H9 (cell line): ENCODE data around the gene CDKN2D. TPM values are rescaled to one million over a fixed set of nuclear protein-coding genes. Genes with fewer than 3 reads are reported as not detected.

ENCODE experiments used
- DNase-seq: peaks from one replicate; pipeline ENCODE4 v3.0.0-alpha.2; 2017
- H2AFZ ChIP-seq: one replicate; pipeline ENCODE4 v1.6.1; 2013; ENCODE audit warnings: mild to moderate bottlenecking, low read length, control low read depth, moderate library complexity
- H2AK5ac ChIP-seq: 2 replicates; pipeline ENCODE4 v1.6.1; 2013; ENCODE audit warnings: low read length, control low read depth, mixed read lengths; ENCODE audit not compliant: insufficient read length
- H2BK120ac ChIP-seq: one replicate; pipeline ENCODE4 v1.6.1; 2013; ENCODE audit warnings: low read depth, mild to moderate bottlenecking, low read length, control low read depth, inconsistent platforms; ENCODE audit not compliant: poor library complexity, severe bottlenecking
- H2BK12ac ChIP-seq: 2 replicates; pipeline ENCODE4 v1.6.1; 2013; ENCODE audit warnings: low read length, control low read depth, mixed read lengths, low read depth; ENCODE audit not compliant: insufficient read length
- H2BK15ac ChIP-seq: 2 replicates; pipeline ENCODE4 v1.6.1; 2013; ENCODE audit warnings: low read depth, low read length, control low read depth
- H2BK20ac ChIP-seq: one replicate; pipeline ENCODE4 v1.6.1; 2013; ENCODE audit warnings: low read depth, mild to moderate bottlenecking, low read length, control low read depth, inconsistent platforms; ENCODE audit not compliant: poor library complexity, severe bottlenecking
- H2BK5ac ChIP-seq: 2 replicates; pipeline ENCODE4 v1.6.1; 2013; ENCODE audit warnings: low read length, control low read depth, mixed read lengths; ENCODE audit not compliant: insufficient read length
- H3K14ac ChIP-seq: 2 replicates; pipeline ENCODE4 v1.6.1; 2013; ENCODE audit warnings: low read length, control low read depth; ENCODE audit not compliant: insufficient read depth
- H3K18ac ChIP-seq: 2 replicates; pipeline ENCODE4 v1.6.1; 2013; ENCODE audit warnings: low read depth, mild to moderate bottlenecking, mixed read lengths, low read length, control low read depth; ENCODE audit not compliant: insufficient read length
- H3K23ac ChIP-seq: 2 replicates; pipeline ENCODE4 v1.6.1; 2013; ENCODE audit warnings: low read length, control low read depth, mixed read lengths, low read depth; ENCODE audit not compliant: insufficient read length
- H3K23me2 ChIP-seq: 2 replicates; pipeline ENCODE4 v1.6.1; 2013; ENCODE audit warnings: low read depth, mild to moderate bottlenecking, mixed read lengths, low read length, control low read depth; ENCODE audit not compliant: insufficient read length, poor library complexity, severe bottlenecking
- H3K27ac ChIP-seq: 2 replicates; pipeline ENCODE4 v1.5.1; 2013; ENCODE audit warnings: low read length, control low read depth, mixed read lengths, low read depth; ENCODE audit not compliant: insufficient read length
- H3K27me3 ChIP-seq: 2 replicates; pipeline ENCODE4 v1.6.1; 2013; ENCODE audit warnings: low read length, control low read depth, inconsistent platforms; ENCODE audit not compliant: insufficient read depth
- H3K4ac ChIP-seq: 2 replicates; pipeline ENCODE4 v1.6.1; 2013; ENCODE audit warnings: low read depth, mild to moderate bottlenecking, control low read depth, inconsistent platforms, low read length, moderate library complexity
- H3K4me1 ChIP-seq: 2 replicates; pipeline ENCODE4 v1.6.1; 2013; ENCODE audit warnings: low read length, control low read depth, inconsistent platforms; ENCODE audit not compliant: insufficient read depth
- H3K4me2 ChIP-seq: 2 replicates; pipeline ENCODE4 v1.6.1; 2013; ENCODE audit warnings: low read length, control low read depth, mixed read lengths; ENCODE audit not compliant: insufficient read length, insufficient read depth
- H3K56ac ChIP-seq: 2 replicates; pipeline ENCODE4 v1.6.1; 2013; ENCODE audit warnings: low read depth, mild to moderate bottlenecking, mixed read lengths, low read length, control low read depth; ENCODE audit not compliant: insufficient read length
- H3K79me1 ChIP-seq: 2 replicates; pipeline ENCODE4 v1.6.1; 2013; ENCODE audit warnings: low read depth, mild to moderate bottlenecking, moderate library complexity, low read length, control low read depth, inconsistent platforms; ENCODE audit not compliant: insufficient read depth, poor library complexity, severe bottlenecking
- H3K79me2 ChIP-seq: 2 replicates; pipeline ENCODE4 v1.6.1; 2013; ENCODE audit warnings: low read length, control low read depth, inconsistent platforms; ENCODE audit not compliant: insufficient read depth
- H3K9ac ChIP-seq: 2 replicates; pipeline ENCODE4 v1.6.1; 2013; ENCODE audit warnings: low read length, control low read depth, mixed read lengths; ENCODE audit not compliant: insufficient read length; ENCODE audit errors: extremely low read depth
- H3K9me3 ChIP-seq: one replicate; pipeline ENCODE4 v1.6.1; 2013; ENCODE audit warnings: low read depth, low read length, inconsistent platforms; ENCODE audit not compliant: control insufficient read depth
- H3T11ph ChIP-seq: one replicate; pipeline ENCODE4 v1.6.1; 2013; ENCODE audit warnings: mild to moderate bottlenecking, low read length, control low read depth, inconsistent platforms
- H4K20me1 ChIP-seq: one replicate; pipeline ENCODE4 v1.6.1; 2013; ENCODE audit not compliant: control insufficient read depth, insufficient read length, insufficient read depth
- H4K5ac ChIP-seq: 2 replicates; pipeline ENCODE4 v1.6.1; 2013; ENCODE audit warnings: low read depth, mild to moderate bottlenecking, mixed read lengths, low read length, control low read depth; ENCODE audit not compliant: insufficient read length
- H4K8ac ChIP-seq: replicated peaks from 2 replicates; pipeline ENCODE4 v1.6.1; 2013; ENCODE audit warnings: low read length, control low read depth, mixed read lengths, low read depth; ENCODE audit not compliant: insufficient read length
- H4K91ac ChIP-seq: 2 replicates; pipeline ENCODE4 v1.6.1; 2013; ENCODE audit warnings: low read depth, mild to moderate bottlenecking, moderate library complexity, mixed read lengths, low read length, control low read depth; ENCODE audit not compliant: insufficient read length
- H3K27ac Mint-ChIP-seq, 3 experiments: 2 replicates in 2 of 3; 3 replicates in 1 of 3; pipeline ENCODE4 v1.8.0; 2020 to 2021; ENCODE audit warnings: mixed read lengths in 3 of 3, mild to moderate bottlenecking in 1 of 3, moderate library complexity in 1 of 3
- H3K27me3 Mint-ChIP-seq: 2 replicates; pipeline ENCODE4 v1.8.0; 2021; ENCODE audit warnings: low read depth, mild to moderate bottlenecking, moderate library complexity, mixed read lengths
- H3K36me3 Mint-ChIP-seq, 3 experiments: 2 replicates in 2 of 3; 3 replicates in 1 of 3; pipeline ENCODE4 v1.8.0; 2020 to 2021; ENCODE audit warnings: low read depth in 3 of 3, mixed read lengths in 3 of 3; ENCODE audit not compliant: insufficient read depth in 1 of 3
- H3K4me1 Mint-ChIP-seq, 2 experiments: 2 replicates each; pipeline ENCODE4 v1.8.0; 2020; ENCODE audit warnings: mixed read lengths in 2 of 2
- H3K4me3 Mint-ChIP-seq, 2 experiments: 2 replicates in 1 of 2; 3 replicates in 1 of 2; pipeline ENCODE4 v1.8.0; 2020 to 2021; ENCODE audit warnings: mild to moderate bottlenecking in 2 of 2, mixed read lengths in 2 of 2, moderate library complexity in 1 of 2
- H3K9me3 Mint-ChIP-seq, 2 experiments: 2 replicates in 1 of 2; 3 replicates in 1 of 2; pipeline ENCODE4 v1.8.0; 2020; ENCODE audit warnings: mild to moderate bottlenecking in 2 of 2, mixed read lengths in 2 of 2, moderate library complexity in 1 of 2
- WGBS: extraction: QIAGEN DNeasy Blood & Tissue Kit; methylation state at CpG from one replicate; pipeline ENCODE4 v1.1.7; 2013; ENCODE audit warnings: missing lambda C conversion rate, low lambda C conversion rate, mixed read lengths; ENCODE audit not compliant: insufficient read length; ENCODE audit errors: extremely low coverage; 5-methylcytosine and 5-hydroxymethylcytosine counted together
- total RNA-seq: library from RNA; stranded (reverse); gene quantifications from 2 replicates; pipeline ENCODE4 v1.2.1, GENCODE V29; 2021
- TF ChIP-seq, protein P1 (sequence below): fragments of 200-600 bp; sonication (generic); conservative IDR thresholded peaks from 3 replicates; pipeline ENCODE4 v1.8.0; 2021; ENCODE audit warnings: antibody characterized with exemption, mild to moderate bottlenecking

Gene CDKN2D
- total RNA-seq, 1 experiment from 2014 or later = 2.8 TPM

DNA sequence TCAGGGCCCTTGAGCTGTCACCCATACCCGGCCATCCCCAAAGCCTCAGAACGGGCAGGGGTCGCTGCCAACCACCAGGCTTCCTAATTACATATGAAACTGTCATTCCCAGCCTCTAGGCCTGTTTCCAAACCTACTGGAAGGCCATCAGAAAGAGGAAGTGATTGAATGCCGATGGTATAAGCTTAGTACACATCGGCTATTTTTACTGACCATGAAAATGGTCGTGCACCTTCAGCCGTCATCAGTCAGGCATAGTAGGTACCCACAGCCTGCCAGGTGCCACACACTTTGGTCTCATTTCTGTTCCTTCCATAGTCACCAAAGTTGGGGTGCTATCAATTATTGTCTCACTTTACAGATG, 13.2 kb downstream of the CDKN2D start:
- Mint-ChIP-seq H3K9me3 (no peaks in the 10 kb centered on the region), H3K36me3 (peaks cover 32 to 93% (median 78%) of the 10 kb centered on the region in 3 experiments; a peak in 6 of 7 replicates), H3K27ac (no peak overlapping the region; a peak in 1 of 7 replicates), H3K4me3 (no peak overlapping the region), H3K27me3 (no peaks in the 10 kb centered on the region), H3K4me1 (no peaks in the 10 kb centered on the region)
- no peak overlapping the region for H3K4me2 ChIP-seq
- no peaks in the 10 kb centered on the region for H3K9me3 ChIP-seq
- no peak overlapping the region for H3T11ph ChIP-seq
- TF ChIP-seq, protein P1, sequence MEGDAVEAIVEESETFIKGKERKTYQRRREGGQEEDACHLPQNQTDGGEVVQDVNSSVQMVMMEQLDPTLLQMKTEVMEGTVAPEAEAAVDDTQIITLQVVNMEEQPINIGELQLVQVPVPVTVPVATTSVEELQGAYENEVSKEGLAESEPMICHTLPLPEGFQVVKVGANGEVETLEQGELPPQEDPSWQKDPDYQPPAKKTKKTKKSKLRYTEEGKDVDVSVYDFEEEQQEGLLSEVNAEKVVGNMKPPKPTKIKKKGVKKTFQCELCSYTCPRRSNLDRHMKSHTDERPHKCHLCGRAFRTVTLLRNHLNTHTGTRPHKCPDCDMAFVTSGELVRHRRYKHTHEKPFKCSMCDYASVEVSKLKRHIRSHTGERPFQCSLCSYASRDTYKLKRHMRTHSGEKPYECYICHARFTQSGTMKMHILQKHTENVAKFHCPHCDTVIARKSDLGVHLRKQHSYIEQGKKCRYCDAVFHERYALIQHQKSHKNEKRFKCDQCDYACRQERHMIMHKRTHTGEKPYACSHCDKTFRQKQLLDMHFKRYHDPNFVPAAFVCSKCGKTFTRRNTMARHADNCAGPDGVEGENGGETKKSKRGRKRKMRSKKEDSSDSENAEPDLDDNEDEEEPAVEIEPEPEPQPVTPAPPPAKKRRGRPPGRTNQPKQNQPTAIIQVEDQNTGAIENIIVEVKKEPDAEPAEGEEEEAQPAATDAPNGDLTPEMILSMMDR = no peak
- H3K79me1 ChIP-seq = no peaks in the 10 kb centered on the region
- no peak overlapping the region for H3K9ac ChIP-seq
- H3K23ac ChIP-seq = no peak overlapping the region
- H2BK15ac ChIP-seq = no peak overlapping the region
- no peaks in the 10 kb centered on the region for H3K27me3 ChIP-seq
- H3K27ac ChIP-seq = no peak overlapping the region
- no peaks in the 10 kb centered on the region for H3K79me2 ChIP-seq
- no peak for DNase-seq
- H4K5ac ChIP-seq = no peak overlapping the region
- H2BK20ac ChIP-seq = no peak overlapping the region
- no peaks in the 10 kb centered on the region for H3K23me2 ChIP-seq
- no peak overlapping the region for H3K56ac ChIP-seq
- no peak overlapping the region for H3K14ac ChIP-seq
- H2BK120ac ChIP-seq = no peak overlapping the region
- H2AFZ ChIP-seq = no peak overlapping the region
- H2BK5ac ChIP-seq = no peak overlapping the region
- WGBS = no CpG with 5 or more reads among the region's 7 CpGs
- H3K18ac ChIP-seq = no peak overlapping the region
- no peak overlapping the region for H4K91ac ChIP-seq
- no peak overlapping the region for H2BK12ac ChIP-seq
- H3K4ac ChIP-seq = no peak overlapping the region
- H4K20me1 ChIP-seq = peaks cover 2% of the 10 kb centered on the region
- H2AK5ac ChIP-seq = no peak overlapping the region
- H4K8ac ChIP-seq = no peak overlapping the region
- no peaks in the 10 kb centered on the region for H3K4me1 ChIP-seq
